GM21825 (cell line): Measurements from ENCODE around the gene RARB.

ENCODE experiments used
- ATAC-seq: cut with Tn5 transposase; IDR thresholded peaks from one replicate; pipeline ENCODE4 v1.9.1; 2021; ENCODE audit warnings: mild to moderate bottlenecking, moderate library complexity; ENCODE audit not compliant: unreplicated experiment

The RARB gene

GRCh38 chr3:25469558-25469957 lies 41.5 kb downstream of the RARB start:
- no peak for ATAC-seq

GRCh38 chr3:25471081-25471768 lies 43.2 kb downstream of the RARB start:
- no peak for ATAC-seq

GRCh38 chr3:25472153-25472552 lies 44.1 kb downstream of the RARB start:
- ATAC-seq, result no peak

- ATAC-seq, result no peak
These were observed 44.7 kb downstream of the RARB start for GRCh38 chr3:25472731-25473130.

GRCh38 chr3:25473246-25473645 lies 45.2 kb downstream of the RARB start:
- ATAC-seq, result no peak

GRCh38 chr3:25474052-25474451 lies 46.0 kb downstream of the RARB start:
- ATAC-seq, result no peak

GRCh38 chr3:25476639-25477038 lies 48.6 kb downstream of the RARB start:
- ATAC-seq, result no peak

- ATAC-seq, result no peak
These were observed 50.2 kb downstream of the RARB start for GRCh38 chr3:25478211-25478757.

- no peak for ATAC-seq
These were observed 51.1 kb downstream of the RARB start for GRCh38 chr3:25478964-25479726.

- ATAC-seq, result no peak
These were observed 51.6 kb downstream of the RARB start for GRCh38 chr3:25479727-25480010.

- ATAC-seq, result no peak
These were observed 52.7 kb downstream of the RARB start for GRCh38 chr3:25480811-25481210.

GRCh38 chr3:25481386-25481785 lies 53.3 kb downstream of the RARB start:
- ATAC-seq, result no peak

- no peak for ATAC-seq
These were observed 55.4 kb downstream of the RARB start for GRCh38 chr3:25483456-25483855.

- no peak for ATAC-seq
These were observed 57.6 kb downstream of the RARB start for GRCh38 chr3:25485673-25486072.

- no peak for ATAC-seq
These were observed 58.9 kb downstream of the RARB start for GRCh38 chr3:25486932-25487331.

- ATAC-seq, result no peak
These were observed 62.0 kb downstream of the RARB start for GRCh38 chr3:25489858-25490593.

GRCh38 chr3:25493246-25493645 lies 65.2 kb downstream of the RARB start:
- no peak for ATAC-seq

- no peak for ATAC-seq
These were observed 65.7 kb downstream of the RARB start for GRCh38 chr3:25493786-25494185.

GRCh38 chr3:25495304-25495703 lies 67.2 kb downstream of the RARB start:
- no peak for ATAC-seq

- no peak for ATAC-seq
These were observed 67.7 kb downstream of the RARB start for GRCh38 chr3:25495726-25496253.

- no peak for ATAC-seq
These were observed 69.0 kb downstream of the RARB start for GRCh38 chr3:25497096-25497495.
